HCT116 (cell line): ENCODE results near the gene MUTYH. TPM values are rescaled to one million over a fixed set of nuclear protein-coding genes. Genes with fewer than 3 reads are reported as not detected.

Experiments used
- ATAC-seq: fragments of 200-7000 bp; cut with Tn5 transposase; 2 replicates; pipeline ENCODE4 v1.9.1; 2020; ENCODE audit warnings: mild to moderate bottlenecking, moderate library complexity
- BruUV-seq: library from RNA; stranded (reverse); fragments of 400-500 nt; replicated peaks from 2 replicates; lab custom pipeline; 2021; lab: Mats Ljungman, UMichigan
- CTCF ChIA-PET: fragments of 300-600 bp; sonication (Branson Sonifier 250); formaldehyde crosslinking; loops from one replicate; lab custom pipeline; 2021; ENCODE audit warnings: antibody characterized with exemption; lab: Charles Lee
- POLR2A ChIA-PET: fragments of 300-600, 350-600 bp; sonication (Branson Sonifier 250); formaldehyde crosslinking; loops from one replicate; lab custom pipeline; 2021; ENCODE audit warnings: antibody characterized with exemption; lab: Charles Lee
- RAD21 ChIA-PET, 2 experiments: fragments of 300-600 bp; sonication (Branson Sonifier 250); formaldehyde crosslinking; loops; one replicate each; lab custom pipeline; 2023; ENCODE audit warnings: low total read pairs in 2 of 2; ENCODE audit not compliant: uncharacterized antibody in 2 of 2, unreplicated experiment in 2 of 2, low non-redundant PET in 1 of 2; lab: Charles Lee
- DNase-seq: peaks from one replicate; pipeline ENCODE4 v3.0.0-alpha.2; 2010; ENCODE audit warnings: low read depth, low spot score
- H2AFZ ChIP-seq: fragments of 200-600 bp; shearing (Covaris generic), sonication (generic); 2 replicates; pipeline ENCODE4 v1.6.1; 2017; ENCODE audit warnings: low read depth, mixed run types, mixed read lengths, antibody characterized with exemption, low read length; ENCODE audit not compliant: poor library complexity, severe bottlenecking
- H3K27ac ChIP-seq: 2 replicates; pipeline ENCODE4 v1.5.1; 2012; ENCODE audit warnings: low read depth, low read length
- H3K27me3 ChIP-seq: fragments of 200-600 bp; sonication (generic); 2 replicates; pipeline ENCODE4 v1.6.1; 2016; ENCODE audit warnings: mixed run types, low read length, mixed read lengths; ENCODE audit not compliant: insufficient read depth
- H3K36me3 ChIP-seq, 2 experiments: fragments of 200-500 bp in 1 of 2; fragments of 200-600 bp in 1 of 2; sonication (Bioruptor generic) in 1 of 2; sonication (generic) in 1 of 2; 2 replicates each; pipeline versions ENCODE4 v1.5.1 to v1.6.1; 2014 to 2016; ENCODE audit warnings: low read length in 2 of 2, inconsistent platforms in 1 of 2, mixed read lengths in 1 of 2, mixed run types in 1 of 2; ENCODE audit not compliant: insufficient read depth in 2 of 2, control insufficient read depth in 1 of 2
- H3K4me1 ChIP-seq, 2 experiments: fragments of 200-600 bp in 1 of 2; sonication (generic) in 1 of 2; 2 replicates each; pipeline versions ENCODE4 v1.5.1 to v1.6.1; 2012 to 2017; ENCODE audit warnings: low read length in 2 of 2, inconsistent platforms in 1 of 2, mild to moderate bottlenecking in 1 of 2, mixed read lengths in 1 of 2, mixed run types in 1 of 2, moderate library complexity in 1 of 2; ENCODE audit not compliant: insufficient read depth in 2 of 2, control insufficient read depth in 1 of 2
- H3K4me2 ChIP-seq: fragments of 200-600 bp; sonication (generic); 2 replicates; pipeline ENCODE4 v1.6.1; 2017; ENCODE audit warnings: mixed run types, low read length, mixed read lengths
- H3K4me3 ChIP-seq, 2 experiments: fragments of 200-600 bp in 1 of 2; sonication (generic) in 1 of 2; replicated peaks in 1 of 2; 2 replicates each; pipeline ENCODE4 v1.5.1; 2011 to 2016; ENCODE audit warnings: low read length in 2 of 2, control low read depth in 1 of 2, low read depth in 1 of 2, mild to moderate bottlenecking in 1 of 2, mixed read lengths in 1 of 2, mixed run types in 1 of 2
- H3K79me2 ChIP-seq: fragments of 200-600 bp; sonication (generic); 2 replicates; pipeline ENCODE4 v1.6.1; 2017; ENCODE audit warnings: mild to moderate bottlenecking, mixed run types, low read length, moderate library complexity, mixed read lengths; ENCODE audit not compliant: insufficient read depth
- H3K9ac ChIP-seq: fragments of 200-600 bp; sonication (generic); 2 replicates; pipeline ENCODE4 v1.6.1; 2016; ENCODE audit warnings: low read length, mixed read lengths
- H3K9me2 ChIP-seq: fragments of 200-600 bp; sonication (generic), shearing (Covaris generic); 2 replicates; pipeline ENCODE4 v1.6.1; 2017; ENCODE audit warnings: mixed run types, mild to moderate bottlenecking, moderate library complexity; ENCODE audit not compliant: insufficient read depth
- H3K9me3 ChIP-seq, 2 experiments: fragments of 200-500 bp in 1 of 2; fragments of 200-600 bp in 1 of 2; sonication (Bioruptor generic) in 1 of 2; sonication (generic) in 1 of 2; 2 replicates each; pipeline ENCODE4 v1.6.1; 2014 to 2017; ENCODE audit warnings: low read length in 2 of 2, mixed read lengths in 2 of 2, inconsistent platforms in 1 of 2, low read depth in 1 of 2, mild to moderate bottlenecking in 1 of 2, mixed run types in 1 of 2, moderate library complexity in 1 of 2; ENCODE audit not compliant: control insufficient read depth in 1 of 2, insufficient read depth in 1 of 2
- H4K20me1 ChIP-seq: fragments of 200-600 bp; sonication (generic), shearing (Covaris generic); 2 replicates; pipeline ENCODE4 v1.6.1; 2017; ENCODE audit warnings: mixed run types, mild to moderate bottlenecking, moderate library complexity; ENCODE audit not compliant: insufficient read depth
- ATF3 ChIP-seq: IDR thresholded peaks from 2 replicates; pipeline ENCODE4 v1.6.1; 2012
- CEBPB ChIP-seq: IDR thresholded peaks from 2 replicates; pipeline ENCODE4 v1.6.1; 2012; ENCODE audit warnings: low read depth
- CTCF ChIP-seq, 3 experiments: fragments of 200-600 bp in 1 of 3; sonication (generic) in 1 of 3; IDR thresholded peaks in 2 of 3; conservative IDR thresholded peaks in 1 of 3; 2 replicates each; pipeline ENCODE4 v1.5.1; 2012 to 2017; ENCODE audit warnings: low read depth in 2 of 3, low read length in 2 of 3, antibody characterized with exemption in 1 of 3, borderline replicate concordance in 1 of 3, control low read depth in 1 of 3, mild to moderate bottlenecking in 1 of 3, mixed read lengths in 1 of 3, mixed run types in 1 of 3, moderate library complexity in 1 of 3; ENCODE audit not compliant: insufficient read depth in 1 of 3
- EGR1 ChIP-seq: IDR thresholded peaks from 2 replicates; pipeline ENCODE4 v1.6.1; 2012; ENCODE audit warnings: low read depth
- ELF1 ChIP-seq: IDR thresholded peaks from 2 replicates; pipeline ENCODE4 v1.6.1; 2012; ENCODE audit warnings: low read depth, borderline replicate concordance
- EZH2phosphoT487 ChIP-seq: fragments of 200-600 bp; IDR thresholded peaks from 2 replicates; pipeline ENCODE4 v1.6.1; 2018; ENCODE audit warnings: antibody characterized with exemption, borderline replicate concordance
- FOSL1 ChIP-seq: IDR thresholded peaks from 2 replicates; pipeline ENCODE4 v1.6.1; 2012; ENCODE audit warnings: low read depth
- JUND ChIP-seq: IDR thresholded peaks from 2 replicates; pipeline ENCODE4 v1.6.1; 2012
- MAX ChIP-seq: IDR thresholded peaks from 2 replicates; pipeline ENCODE4 v1.6.1; 2012
- POLR2A ChIP-seq: IDR thresholded peaks from 2 replicates; pipeline ENCODE4 v1.7.0; 2011; ENCODE audit warnings: borderline replicate concordance; ENCODE audit not compliant: insufficient read depth, insufficient read length; ENCODE audit errors: extremely low read depth
- POLR2AphosphoS5 ChIP-seq: IDR thresholded peaks from 2 replicates; pipeline ENCODE4 v1.6.1; 2011; ENCODE audit warnings: mild to moderate bottlenecking, low read depth, low read length, moderate library complexity
- RAD21 ChIP-seq: IDR thresholded peaks from 2 replicates; pipeline ENCODE4 v1.6.1; 2012; ENCODE audit warnings: low read depth, mild to moderate bottlenecking
- REST ChIP-seq: IDR thresholded peaks from 2 replicates; pipeline ENCODE4 v1.6.1; 2012; ENCODE audit warnings: low read depth
- SIN3A ChIP-seq: IDR thresholded peaks from 2 replicates; pipeline ENCODE4 v1.6.1; 2012; ENCODE audit warnings: low read depth
- SP1 ChIP-seq: IDR thresholded peaks from 2 replicates; pipeline ENCODE4 v1.6.1; 2012; ENCODE audit warnings: low read depth
- SRF ChIP-seq: IDR thresholded peaks from 2 replicates; pipeline ENCODE4 v1.6.1; 2012; ENCODE audit warnings: low read depth
- TCF7L2 ChIP-seq: IDR thresholded peaks from 2 replicates; pipeline ENCODE4 v1.7.0; 2011; ENCODE audit warnings: borderline replicate concordance, inconsistent platforms; ENCODE audit not compliant: insufficient read depth, insufficient read length; ENCODE audit errors: extremely low read depth
- YY1 ChIP-seq: IDR thresholded peaks from 2 replicates; pipeline ENCODE4 v1.6.1; 2011; ENCODE audit warnings: low read length, low read depth, moderate library complexity, mild to moderate bottlenecking; ENCODE audit not compliant: insufficient replicate concordance; ENCODE audit errors: extremely low read depth
- ZBTB33 ChIP-seq: IDR thresholded peaks from 2 replicates; pipeline ENCODE4 v1.6.1; 2011; ENCODE audit warnings: mild to moderate bottlenecking, low read length, moderate library complexity; ENCODE audit not compliant: insufficient replicate concordance; ENCODE audit errors: extremely low read depth
- ZFX ChIP-seq: fragments of 450-650 bp; IDR thresholded peaks from 2 replicates; pipeline ENCODE4 v1.6.1; 2017
- ZNF274 ChIP-seq: fragments of 200-500 bp; sonication (Bioruptor generic); IDR thresholded peaks from 2 replicates; pipeline ENCODE4 v1.6.1; 2014; ENCODE audit warnings: mild to moderate bottlenecking, low read depth, low read length, inconsistent platforms
- intact Hi-C: fragments of 100-400 bp; cut with micrococcal nuclease; formaldehyde crosslinking; loops from 2 replicates; pipeline ENCODE4 v1.10.0; 2022
- total RNA-seq: library from RNA; stranded (reverse); gene quantifications from one replicate; pipeline ENCODE4 v1.2.1, GENCODE V29; 2021; ENCODE audit not compliant: unreplicated experiment

Gene MUTYH
- total RNA-seq, 1 experiment from 2014 or later = 44.8 TPM

GRCh38 chr1:45356186-45356585 is 15.9 kb upstream of the MUTYH start:
- H3K9me3 ChIP-seq = no peaks in the 10 kb centered on the region
- H4K20me1 ChIP-seq = no peaks in the 10 kb centered on the region
- no peak overlapping the region for H3K27ac ChIP-seq
- no peaks in the 10 kb centered on the region for H3K27me3 ChIP-seq
- ChIA-PET POLR2A (interaction anchor here (0.6 to 2.1 kb wide), 5 partner anchors 8 to 537 kb away, joined by 3 to 11 read pairs (median 4); partner anchors contain the start of genes MUTYH and TOE1), CTCF (interaction anchor here (0.9 to 2.7 kb wide), 4 partner anchors 135 to 342 kb away, joined by 3 to 11 read pairs (median 6); partner anchors contain the start of genes CCDC163, MMACHC and TESK2), RAD21 (interaction anchor here in 1 of 2 experiments (1.1 kb wide), 1 partner anchor 137 kb away, joined by 3 read pairs; no protein-coding TSS in a partner anchor)
- H3K4me1 ChIP-seq = peaks cover 13 to 20% of the 10 kb centered on the region in 2 experiments
- peak overlapping the region; percentile 49 for H3K4me2 ChIP-seq
- intact Hi-C loops = no loop called here
- no TSS peak for BruUV-seq
- H3K9ac ChIP-seq = no peak overlapping the region
- DNase-seq (no peak), ATAC-seq (peak; percentile 85)
- H3K79me2 ChIP-seq = no peaks in the 10 kb centered on the region
- H3K36me3 ChIP-seq = no peaks in the 10 kb centered on the region
- no peak overlapping the region for H3K4me3 ChIP-seq
- H2AFZ ChIP-seq = no peak overlapping the region
- no peaks in the 10 kb centered on the region for H3K9me2 ChIP-seq
- no peak for TF ChIP-seq SRF
- peak; percentile 56 for TF ChIP-seq JUND
- TF ChIP-seq ZBTB33 = no peak
- TF ChIP-seq SP1 = peak; percentile 14; the same call in 1 of the 2 replicates
- TF ChIP-seq REST = no peak
- TF ChIP-seq EGR1 = no peak
- no peak for TF ChIP-seq ZNF274
- TF ChIP-seq EZH2phosphoT487 = no peak
- TF ChIP-seq RAD21 = peak; percentile 10; the same call in 1 of the 2 replicates
- TF ChIP-seq CTCF (IDR thresholded peaks at IDR 0.05 in 2 of 3, conservative IDR thresholded peaks at IDR 0.05 in 1 of 3; ENCODE audit: borderline replicate concordance in 1 of 3, insufficient read depth in 1 of 3, low read depth in 2 of 3, low read length in 2 of 3) = no peak
- TF ChIP-seq FOSL1 = peak; percentile 59
- TF ChIP-seq POLR2A = no peak
- no peak for TF ChIP-seq ATF3
- no peak for TF ChIP-seq MAX
- TF ChIP-seq POLR2AphosphoS5 = no peak
- no peak for TF ChIP-seq SIN3A
- no peak for TF ChIP-seq CEBPB
- TF ChIP-seq TCF7L2 = no peak
- TF ChIP-seq ELF1 = no peak
- no peak for TF ChIP-seq YY1
- no peak for TF ChIP-seq ZFX
